Right lung (tissue), 5 donors: Measurements from ENCODE around the gene DENND1A. TPM values are rescaled to one million over a fixed set of nuclear protein-coding genes. Genes with fewer than 3 reads are reported as not detected.

Experiments
- DNase-seq, 2 donors: peaks; one replicate each; pipeline ENCODE4 v3.0.0-alpha.2; 2013
- polyA plus RNA-seq, 5 donors: library from polyadenylated mRNA; unstranded; fragments of 120-200 nt; gene quantifications; one replicate each; pipeline versions ENCODE4 v1.2.1 to v1.2.3, GENCODE V29; 2013; ENCODE audit warnings: inconsistent platforms in 1 of 5, low replicate concordance in 1 of 5; ENCODE audit not compliant: insufficient read length in 5 of 5, insufficient read depth in 1 of 5

The DENND1A gene
- polyA plus RNA-seq, 5 donors: 7.2 to 9.6 (median 8.9) TPM

GRCh38 chr9:123465304-123465703 is 464.6 kb downstream of the DENND1A start:
- DNase-seq: no peak

GRCh38 chr9:123460091-123460490 is 469.8 kb downstream of the DENND1A start:
- DNase-seq: no peak

GRCh38 chr9:123457583-123457982 is 472.3 kb downstream of the DENND1A start:
- DNase-seq: no peak

GRCh38 chr9:123456011-123456410 is 473.9 kb downstream of the DENND1A start:
- no peak for DNase-seq

- DNase-seq: no peak
Observed at GRCh38 chr9:123455187-123455586, 474.7 kb downstream of the DENND1A start.

GRCh38 chr9:123454361-123454760 is 475.6 kb downstream of the DENND1A start:
- DNase-seq: no peak

GRCh38 chr9:123453831-123454321 is 476.1 kb downstream of the DENND1A start:
- peak in 1 of 2 donors; percentile 20 for DNase-seq

GRCh38 chr9:123453076-123453667 is 476.8 kb downstream of the DENND1A start:
- no peak for DNase-seq

- DNase-seq: no peak
Observed at GRCh38 chr9:123450996-123451395, 478.9 kb downstream of the DENND1A start.

- no peak for DNase-seq
Observed at GRCh38 chr9:123450098-123450770, 479.7 kb downstream of the DENND1A start.

- no peak for DNase-seq
Observed at GRCh38 chr9:123447934-123448646, 481.8 kb downstream of the DENND1A start.

- DNase-seq: no peak
Observed at GRCh38 chr9:123445981-123446610, 483.8 kb downstream of the DENND1A start.

- no peak for DNase-seq
Observed at GRCh38 chr9:123445116-123445515, 484.8 kb downstream of the DENND1A start.

- DNase-seq: no peak
Observed at GRCh38 chr9:123441769-123442168, 488.2 kb downstream of the DENND1A start.

- DNase-seq: no peak
Observed at GRCh38 chr9:123440256-123440655, 489.7 kb downstream of the DENND1A start.

GRCh38 chr9:123438821-123439220 is 491.1 kb downstream of the DENND1A start:
- no peak for DNase-seq

- DNase-seq: no peak
Observed at GRCh38 chr9:123438321-123438720, 491.6 kb downstream of the DENND1A start.

GRCh38 chr9:123437201-123437600 is 492.7 kb downstream of the DENND1A start:
- no peak for DNase-seq

GRCh38 chr9:123435471-123435870 is 494.5 kb downstream of the DENND1A start:
- DNase-seq: no peak

- no peak for DNase-seq
Observed at GRCh38 chr9:123434619-123435240, 495.2 kb downstream of the DENND1A start.

- no peak for DNase-seq
Observed at GRCh38 chr9:123432331-123433236, 497.3 kb downstream of the DENND1A start.
